Large intestine (tissue), 3 donors: Measurements from ENCODE around the gene UGT2B15. TPM values are rescaled to one million over a fixed set of nuclear protein-coding genes. Genes with fewer than 3 reads are reported as not detected.
A peak's percentile ranks its signal among the peaks of the same experiment; 100 is the strongest.
"Not testable (repeated sequence)": the region's sequence is repeated elsewhere in the genome, so short reads cannot be mapped to it uniquely, and the experiment has no call there.

Experiments
- DNase-seq, 2 donors: peaks; one replicate each; pipeline versions ENCODE4 v3.0.0 to v3.0.0-alpha.2; 2013
- H3K27ac ChIP-seq: one replicate; pipeline ENCODE4 v1.5.1; 2013; ENCODE audit warnings: low read length
- H3K27me3 ChIP-seq: 2 replicates; pipeline ENCODE4 v1.6.1; 2013; ENCODE audit warnings: low read length; ENCODE audit not compliant: control insufficient read depth, insufficient read depth
- H3K36me3 ChIP-seq: 2 replicates; pipeline ENCODE4 v1.6.1; 2013; ENCODE audit warnings: low read length; ENCODE audit not compliant: control insufficient read depth, insufficient read depth
- H3K4me1 ChIP-seq: one replicate; pipeline ENCODE4 v1.6.1; 2013; ENCODE audit warnings: low read length; ENCODE audit not compliant: control insufficient read depth, insufficient read depth
- H3K4me3 ChIP-seq: one replicate; pipeline ENCODE4 v1.5.1; 2013; ENCODE audit warnings: low read length
- H3K9me3 ChIP-seq: one replicate; pipeline ENCODE4 v1.6.1; 2013; ENCODE audit warnings: mild to moderate bottlenecking, low read depth, low read length, moderate library complexity; ENCODE audit not compliant: control insufficient read depth
- WGBS: methylation state at CpG from one replicate; pipeline ENCODE4 v1.1.5; 2013; ENCODE audit warnings: low lambda C conversion rate; ENCODE audit not compliant: insufficient coverage; 5-methylcytosine and 5-hydroxymethylcytosine counted together
- polyA plus RNA-seq: library from polyadenylated mRNA; unstranded; fragments of 120-200 nt; gene quantifications from one replicate; pipeline ENCODE4 v1.2.1, GENCODE V29; 2013

Gene UGT2B15
- polyA plus RNA-seq, 1 donor = 29.6 TPM

DNA sequence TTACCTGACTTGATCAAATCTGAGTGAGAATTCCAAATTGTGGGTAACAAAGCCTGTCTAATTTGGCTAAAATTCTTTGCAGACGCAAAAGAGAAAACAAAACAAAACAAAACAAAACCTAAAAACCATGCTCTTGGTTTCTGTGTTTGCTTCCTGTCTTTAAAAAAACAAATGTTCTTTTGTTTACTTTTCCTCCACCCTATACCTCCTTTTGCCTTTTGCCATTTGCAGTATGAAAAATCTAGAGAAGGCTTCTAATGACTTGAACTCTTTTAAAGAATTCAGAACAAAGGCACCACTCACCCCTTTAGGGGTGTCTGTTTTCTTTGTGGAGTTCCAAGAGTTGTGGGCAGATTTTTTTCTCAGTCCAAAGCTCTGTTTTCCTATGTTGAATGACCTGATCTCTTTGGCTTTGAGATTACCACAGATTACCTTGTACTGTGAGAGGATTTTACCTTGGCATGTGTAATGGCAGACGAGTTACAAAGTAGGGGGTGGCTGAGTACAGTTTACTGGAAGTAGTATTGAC, 13.9 kb downstream of the UGT2B15 start:
- H3K27ac ChIP-seq = peak overlapping the region; percentile 39
- H3K4me3 ChIP-seq, H3K27me3 ChIP-seq, H3K9me3 ChIP-seq, H3K36me3 ChIP-seq: not testable (repeated sequence)
- H3K4me1 ChIP-seq = peaks cover 17% of the 10 kb centered on the region
- DNase-seq = peak in 1 of 2 donors; percentile 11
- WGBS = no CpG with 5 or more reads among the region's 2 CpGs

DNA sequence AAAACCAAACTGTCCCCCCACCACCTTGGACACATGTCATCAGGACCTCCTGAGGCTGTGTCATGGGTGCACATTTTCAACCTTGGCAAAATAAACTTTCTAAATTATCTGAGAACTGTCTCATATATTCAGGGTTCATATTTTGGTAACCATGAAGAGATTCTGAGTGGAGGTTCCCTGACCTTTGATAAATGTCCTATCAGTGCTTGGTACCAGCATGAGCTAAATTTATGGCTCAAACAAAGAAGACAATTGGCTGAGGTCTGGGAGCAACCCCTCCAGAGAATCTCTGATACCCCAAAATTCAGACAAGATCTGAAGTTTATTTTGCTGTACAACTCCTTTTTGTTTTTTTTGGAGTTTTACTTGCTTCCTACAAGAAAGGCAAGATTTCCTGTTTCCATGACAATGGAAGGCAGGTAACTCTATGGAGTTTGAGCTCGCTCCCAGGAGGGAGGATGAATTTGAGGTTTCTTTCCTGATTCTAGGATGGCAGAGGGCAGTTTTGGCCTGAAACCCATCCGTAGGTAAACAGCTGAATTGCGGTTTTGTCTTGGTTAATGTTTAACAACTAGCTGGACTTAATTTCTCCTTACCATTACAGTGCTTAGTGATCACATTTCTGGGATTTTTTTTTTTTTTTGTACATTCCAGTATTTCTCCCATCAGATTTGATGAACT, 14.5 kb downstream of the UGT2B15 start:
- H3K36me3 ChIP-seq = no peaks in the 10 kb centered on the region
- WGBS = no CpG with 5 or more reads among the region's 3 CpGs
- H3K4me3 ChIP-seq = no peak overlapping the region
- DNase-seq = peak in 1 of 2 donors; percentile 32
- H3K4me1 ChIP-seq = peaks cover 17% of the 10 kb centered on the region
- peak overlapping the region; percentile 39 for H3K27ac ChIP-seq
- no peaks in the 10 kb centered on the region for H3K27me3 ChIP-seq
- H3K9me3 ChIP-seq = no peaks in the 10 kb centered on the region

DNA sequence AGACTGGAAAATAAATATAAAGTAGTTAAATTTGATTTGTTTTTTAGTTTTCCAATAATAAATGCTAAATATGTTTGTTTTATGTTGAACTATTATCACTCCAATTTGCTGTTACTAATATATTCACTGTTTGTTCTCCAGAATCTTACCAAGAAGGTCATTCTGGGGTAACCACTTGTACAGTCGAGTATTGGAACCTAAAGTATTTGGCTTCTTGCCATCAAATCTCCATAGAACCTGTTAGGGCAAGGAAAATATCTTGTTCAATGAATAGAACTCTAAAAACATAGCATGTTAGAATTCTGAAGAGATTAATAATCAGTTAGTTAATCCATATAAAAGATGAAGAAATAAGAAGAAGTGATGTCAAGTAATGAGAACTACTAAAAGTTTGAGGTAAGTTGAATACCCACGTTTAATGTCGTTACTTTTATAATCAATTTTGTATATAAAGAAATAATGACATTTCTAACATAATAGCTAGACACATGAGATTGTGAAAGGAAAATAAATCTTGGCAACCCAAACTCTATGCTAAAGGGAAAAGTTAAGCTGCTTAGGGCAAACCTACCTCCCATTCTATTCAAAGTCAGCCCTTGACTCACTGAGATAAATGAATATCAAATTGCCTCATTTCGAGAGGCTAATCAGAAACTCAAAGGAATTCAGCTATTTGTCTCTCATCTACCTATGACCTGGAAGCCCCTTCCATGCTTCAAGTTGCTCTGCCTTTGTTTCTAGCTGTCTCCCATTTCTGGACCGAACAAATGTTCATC, 15.3 kb downstream of the UGT2B15 start:
- H3K27ac ChIP-seq = no peak overlapping the region
- no CpG with 5 or more reads among the region's 5 CpGs for WGBS

DNA sequence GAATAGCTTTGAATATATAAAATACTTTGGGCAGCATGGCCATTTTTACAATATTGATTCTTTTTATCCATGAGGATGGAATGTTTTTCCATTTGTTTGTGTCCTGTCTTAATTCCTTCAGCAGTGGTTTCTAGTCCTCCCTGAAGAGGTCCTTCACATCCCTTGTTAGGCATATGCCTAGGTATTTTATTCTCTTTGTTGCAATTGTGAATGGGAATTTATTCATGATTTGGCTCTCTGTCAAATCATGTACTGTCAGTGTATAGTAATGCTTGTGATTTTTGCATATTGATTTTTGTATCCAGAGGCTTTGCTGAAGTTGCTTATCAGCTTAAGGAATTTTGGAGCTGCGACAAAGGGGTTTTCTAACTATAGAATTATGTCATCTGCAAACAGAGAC, 18.5 kb downstream of the UGT2B15 start:
- Histone ChIP-seq H3K4me1 (peaks cover 9% of the 10 kb centered on the region), H3K36me3 (no peaks in the 10 kb centered on the region), H3K27me3 (no peaks in the 10 kb centered on the region), H3K9me3 (no peaks in the 10 kb centered on the region), H3K4me3 (no peak overlapping the region), H3K27ac (no peak overlapping the region)
- 60% methylated on average over 1 of the region's 1 CpG for WGBS
- DNase-seq = no peak

More for the DNA sequence above, 15.3 kb downstream of the UGT2B15 start:
- Histone ChIP-seq H3K9me3 (no peaks in the 10 kb centered on the region), H3K4me1 (peaks cover 17% of the 10 kb centered on the region), H3K36me3 (no peaks in the 10 kb centered on the region), H3K4me3 (no peak overlapping the region), H3K27me3 (no peaks in the 10 kb centered on the region)
- DNase-seq = no peak

DNA sequence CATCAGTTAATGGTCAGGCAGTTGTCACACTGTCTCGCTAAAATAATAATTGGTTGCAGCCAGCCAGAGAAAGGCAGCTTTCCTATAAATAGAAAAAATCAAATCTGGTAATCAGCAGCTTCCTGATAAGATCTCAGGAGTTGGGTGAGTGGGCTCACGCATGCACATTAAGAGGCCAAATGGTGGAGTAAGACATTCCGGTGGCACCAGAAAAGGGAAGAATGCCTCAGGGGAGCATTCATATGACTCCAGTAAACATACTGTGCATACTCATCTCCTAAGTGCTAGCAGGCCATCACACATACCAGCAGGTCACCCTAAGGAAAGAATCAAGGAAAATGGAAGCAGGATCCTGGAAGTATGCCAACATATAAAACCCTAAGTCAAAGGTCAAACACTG, 40.1 kb downstream of the UGT2B15 start:
- Histone ChIP-seq H3K9me3 (peaks cover 3% of the 10 kb centered on the region), H3K4me3 (no peak overlapping the region), H3K27me3 (no peaks in the 10 kb centered on the region), H3K27ac (no peak overlapping the region), H3K36me3 (no peaks in the 10 kb centered on the region), H3K4me1 (no peaks in the 10 kb centered on the region)
- no peak for DNase-seq
- WGBS = no CpG with 5 or more reads among the region's 3 CpGs

DNA sequence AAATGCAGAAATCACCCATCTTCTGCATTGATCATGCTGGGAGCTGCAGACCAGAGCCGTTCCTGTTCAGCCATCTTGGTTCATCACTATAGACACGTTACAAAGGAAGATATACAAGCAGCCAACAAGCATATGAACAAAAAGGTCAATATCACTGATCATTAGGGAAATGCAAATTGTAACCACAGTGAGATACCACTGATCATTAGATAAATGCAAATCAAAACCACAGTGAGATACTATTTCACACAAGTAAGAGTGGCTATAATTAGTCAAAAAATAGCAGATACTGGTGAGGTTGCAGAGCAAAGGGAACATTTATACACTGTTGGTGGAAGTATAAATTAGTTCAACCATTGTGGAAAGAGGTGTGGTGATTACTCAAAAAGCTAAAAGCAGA, 47.7 kb downstream of the UGT2B15 start:
- DNase-seq, H3K4me3 ChIP-seq, H3K4me1 ChIP-seq, H3K27ac ChIP-seq, H3K9me3 ChIP-seq, H3K27me3 ChIP-seq, H3K36me3 ChIP-seq: not testable (repeated sequence)
- WGBS = no CpG with 5 or more reads among the region's 2 CpGs

DNA sequence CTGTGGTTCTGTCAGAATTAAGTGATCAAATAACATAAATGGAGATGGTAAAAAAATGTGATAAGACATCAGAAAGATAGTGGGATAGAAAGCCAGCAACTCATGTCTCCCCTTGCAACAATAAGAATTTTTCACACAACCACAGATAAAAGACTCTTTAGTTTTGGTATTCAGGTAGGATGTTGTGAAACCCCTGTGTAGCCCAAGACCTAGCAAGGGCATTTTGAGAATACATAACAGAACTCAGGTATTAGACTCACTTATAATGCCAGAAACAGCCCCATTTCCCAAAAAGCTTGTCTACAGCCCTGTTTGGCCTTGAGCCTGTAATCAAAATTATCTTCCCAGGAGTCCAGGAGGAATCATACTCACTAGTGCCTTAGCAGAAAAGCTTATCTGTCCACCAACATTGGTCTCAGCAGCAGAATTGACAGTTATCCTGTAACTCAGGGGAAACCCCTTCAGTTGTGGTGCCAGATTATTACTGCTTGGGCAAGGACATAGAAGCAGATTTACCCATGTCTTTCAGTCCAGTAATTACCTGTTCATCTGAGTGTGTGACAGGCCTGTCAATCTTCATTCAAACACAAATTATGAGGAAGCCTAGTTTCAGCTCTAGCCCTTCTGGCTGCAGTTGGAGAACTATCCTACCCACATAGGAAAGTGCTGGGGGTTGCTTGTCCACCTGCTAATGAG, 53.3 kb downstream of the UGT2B15 start:
- Histone ChIP-seq H3K36me3 (no peaks in the 10 kb centered on the region), H3K27ac (no peak overlapping the region), H3K4me3 (no peak overlapping the region), H3K4me1 (no peaks in the 10 kb centered on the region), H3K9me3 (no peaks in the 10 kb centered on the region), H3K27me3 (no peaks in the 10 kb centered on the region)
- no peak for DNase-seq

DNA sequence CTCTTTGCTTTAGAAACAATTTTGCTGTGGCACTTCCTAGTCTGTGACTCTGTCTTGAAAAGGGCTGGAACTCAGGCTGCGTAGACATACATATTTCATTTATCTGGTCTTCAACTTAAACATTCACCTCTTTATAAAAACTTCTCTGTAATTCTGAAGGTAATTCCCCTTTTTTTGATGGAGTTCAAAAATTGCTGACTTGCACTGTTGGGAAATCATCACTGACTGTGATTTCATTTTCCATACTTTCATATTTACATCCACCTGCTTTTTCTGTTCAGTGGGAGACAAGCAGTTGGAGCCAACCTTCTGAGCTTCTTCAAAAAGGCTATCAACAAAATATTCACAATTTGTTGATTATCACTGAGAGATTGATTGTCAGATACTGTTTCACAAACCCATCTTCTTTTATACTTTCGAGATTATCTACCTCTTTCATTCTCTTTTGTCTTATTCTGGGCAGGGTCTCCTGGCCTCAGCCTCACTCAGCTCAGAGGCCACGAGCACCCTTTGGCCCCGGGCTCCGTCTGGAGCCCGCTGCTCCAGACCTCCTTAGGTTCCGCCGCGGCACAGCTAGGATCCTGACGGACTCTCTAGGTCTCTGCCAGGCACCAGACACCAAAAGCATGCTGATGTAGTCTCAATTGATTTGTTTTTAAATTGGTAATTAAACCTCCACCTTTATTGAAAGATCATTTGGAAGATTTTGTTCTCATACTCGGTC, 54.6 kb downstream of the UGT2B15 start:
- H3K9me3 ChIP-seq = no peaks in the 10 kb centered on the region
- H3K36me3 ChIP-seq = no peaks in the 10 kb centered on the region
- no peaks in the 10 kb centered on the region for H3K27me3 ChIP-seq
- DNase-seq = no peak
- no peak overlapping the region for H3K27ac ChIP-seq
- no CpG with 5 or more reads among the region's 11 CpGs for WGBS
- H3K4me3 ChIP-seq = no peak overlapping the region
- H3K4me1 ChIP-seq = no peaks in the 10 kb centered on the region

DNA sequence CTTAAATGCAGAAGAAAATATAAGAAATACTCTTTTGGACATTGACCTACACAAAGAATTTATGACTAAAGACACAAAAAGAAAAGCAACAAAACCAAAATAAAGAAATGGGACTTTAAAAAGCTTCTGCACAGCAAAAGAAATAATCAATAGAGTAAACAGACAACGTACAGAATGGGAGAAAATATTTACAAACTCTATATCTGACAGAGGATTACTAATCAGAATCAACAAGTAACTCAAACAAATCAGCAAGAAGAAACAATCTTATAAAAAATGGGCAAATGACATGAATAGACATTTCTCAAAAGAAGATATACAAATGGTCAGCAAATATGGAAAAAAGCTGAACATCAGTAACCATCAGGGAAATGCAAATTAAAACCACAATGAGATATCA, 56.7 kb downstream of the UGT2B15 start:
- whole genome bisulfite sequencing = no CpG with 5 or more reads among the region's 1 CpG
- Histone ChIP-seq H3K27me3 (no peaks in the 10 kb centered on the region), H3K4me1 (no peaks in the 10 kb centered on the region), H3K27ac (no peak overlapping the region), H3K36me3 (no peaks in the 10 kb centered on the region), H3K4me3 (no peak overlapping the region), H3K9me3 (no peaks in the 10 kb centered on the region)
- no peak for DNase-seq

DNA sequence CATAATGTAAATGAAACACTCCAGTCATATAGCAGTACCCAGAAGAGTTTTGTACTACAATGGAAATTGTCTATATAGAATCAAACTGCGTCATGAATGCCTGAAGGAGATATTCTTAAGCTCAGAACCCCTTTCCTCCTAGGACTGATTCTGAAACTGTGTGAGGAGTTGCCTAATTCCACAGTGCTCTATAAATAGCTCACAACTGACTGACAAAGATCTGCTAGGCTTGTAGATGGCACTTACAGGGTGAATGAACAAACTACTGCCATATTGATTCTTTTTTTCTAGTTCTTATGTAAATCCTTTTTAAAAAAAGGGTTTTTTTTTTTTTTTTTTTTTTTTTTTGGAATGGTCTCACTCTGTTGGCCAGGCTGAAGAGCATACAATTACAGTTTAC, 64.2 kb downstream of the UGT2B15 start:
- no peak for DNase-seq

More for the DNA sequence above, 64.2 kb downstream of the UGT2B15 start:
- no peak overlapping the region for H3K4me3 ChIP-seq
- no peak overlapping the region for H3K27ac ChIP-seq
- H3K9me3 ChIP-seq = no peaks in the 10 kb centered on the region
- no peaks in the 10 kb centered on the region for H3K27me3 ChIP-seq
- no peaks in the 10 kb centered on the region for H3K4me1 ChIP-seq
- H3K36me3 ChIP-seq = no peaks in the 10 kb centered on the region
- WGBS = no CpG with 5 or more reads among the region's 1 CpG
